SJSA1 (cell line): Measurements from ENCODE around the gene ARSG. TPM values are rescaled to one million over a fixed set of nuclear protein-coding genes. Genes with fewer than 3 reads are reported as not detected.

Source experiments
- DNase-seq, 2 experiments: peaks; one replicate each; pipeline ENCODE4 v3.0.0-alpha.2; 2015 to 2020; ENCODE audit warnings: low spot score in 2 of 2, low read depth in 1 of 2
- H3K27ac ChIP-seq: fragments of 250-450 bp; sonication (Bioruptor Pico); 2 replicates; pipeline ENCODE4 v1.5.1; 2020; ENCODE audit warnings: mild to moderate bottlenecking, moderate library complexity
- H3K27me3 ChIP-seq: fragments of 250-450 bp; sonication (Bioruptor Pico); replicated peaks from 2 replicates; pipeline ENCODE4 v1.5.1; 2020; ENCODE audit warnings: mild to moderate bottlenecking, moderate library complexity
- H3K36me3 ChIP-seq: fragments of 250-450 bp; sonication (Bioruptor Pico); 2 replicates; pipeline ENCODE4 v1.5.1; 2020; ENCODE audit warnings: mild to moderate bottlenecking
- H3K4me1 ChIP-seq: fragments of 250-450 bp; sonication (Bioruptor Pico); replicated peaks from 2 replicates; pipeline ENCODE4 v1.6.1; 2021; ENCODE audit warnings: mild to moderate bottlenecking
- H3K4me3 ChIP-seq: fragments of 250-450 bp; sonication (Bioruptor Pico); 2 replicates; pipeline ENCODE4 v1.5.1; 2020; ENCODE audit warnings: mild to moderate bottlenecking
- H3K9me3 ChIP-seq: fragments of 250-450 bp; sonication (Bioruptor Pico); replicated peaks from 2 replicates; pipeline ENCODE4 v1.5.1; 2020; ENCODE audit warnings: mild to moderate bottlenecking
- total RNA-seq: library from RNA; depleted of rRNA; stranded (reverse); fragments of >200 nt; shearing (Covaris generic); gene quantifications from 2 replicates; pipeline ENCODE4 v1.2.3, GENCODE V29; 2014; rRNA removed

The ARSG gene
- total RNA-seq, 1 experiment from 2014 or later: not detected

DNA sequence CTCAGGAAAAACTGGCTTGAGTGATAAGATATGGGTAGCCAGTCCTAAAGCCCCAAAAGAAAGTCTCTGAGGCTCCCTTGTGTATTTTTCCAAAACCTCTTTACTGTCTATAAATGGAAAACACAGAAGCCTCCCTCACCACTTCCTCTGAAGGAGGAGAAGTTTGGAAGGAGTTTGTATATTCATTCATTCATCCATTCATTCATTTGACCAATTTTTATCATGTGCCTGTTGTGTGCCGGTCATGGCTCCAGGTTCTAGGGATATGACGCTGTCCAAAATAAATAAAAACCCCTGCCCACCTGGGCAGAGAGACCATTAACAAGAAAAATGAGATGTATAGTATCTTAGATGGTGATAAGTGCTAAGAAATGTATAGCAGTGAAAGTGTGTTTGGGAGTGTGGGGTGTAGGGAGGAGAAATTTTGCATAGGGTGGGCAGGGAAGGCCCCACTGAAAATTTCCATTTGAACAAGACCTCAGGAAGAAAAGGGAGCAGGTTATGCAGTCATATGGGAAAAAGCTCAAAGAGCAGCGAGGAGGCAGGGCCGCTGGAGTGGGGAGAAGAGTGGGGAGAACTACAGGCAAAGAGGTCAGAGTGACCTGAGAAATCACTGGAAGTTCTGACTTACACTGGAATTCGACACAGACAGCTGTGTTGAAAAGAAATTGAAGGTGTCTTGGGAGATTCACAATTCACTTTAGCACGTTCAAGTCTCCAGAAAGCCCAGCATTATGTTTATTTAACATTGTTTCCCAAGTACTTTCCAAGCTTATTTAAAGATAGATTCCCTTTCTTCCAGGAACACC, 172.1 kb downstream of the ARSG start:
- H3K4me1 ChIP-seq: peaks cover under 1% of the 10 kb centered on the region
- H3K27ac ChIP-seq: no peak overlapping the region
- H3K4me3 ChIP-seq: no peak overlapping the region
- H3K27me3 ChIP-seq: peaks cover 16% of the 10 kb centered on the region
- no peaks in the 10 kb centered on the region for H3K9me3 ChIP-seq
- DNase-seq: no peak
- no peaks in the 10 kb centered on the region for H3K36me3 ChIP-seq

DNA sequence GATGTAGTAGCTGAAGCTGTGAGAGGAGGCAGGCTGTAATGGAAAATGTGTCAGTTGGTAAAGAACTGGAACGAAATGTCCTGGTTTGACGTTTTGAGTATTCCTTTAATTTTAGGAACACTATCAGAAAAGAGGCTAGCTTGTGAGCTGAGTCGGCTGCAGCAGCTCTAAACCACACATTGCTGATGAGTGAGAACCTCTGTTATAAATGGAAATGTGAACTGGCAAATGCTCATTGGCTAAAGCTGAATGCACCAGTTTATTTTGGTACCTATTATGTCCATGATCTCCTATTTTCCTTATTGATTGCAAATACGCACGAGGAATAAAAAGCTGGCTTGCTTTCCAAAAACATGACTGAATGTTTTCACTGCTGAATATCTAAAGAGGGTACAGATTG, 177.0 kb downstream of the ARSG start:
- no peak overlapping the region for H3K4me3 ChIP-seq
- no peak overlapping the region for H3K27ac ChIP-seq
- DNase-seq: no peak

DNA sequence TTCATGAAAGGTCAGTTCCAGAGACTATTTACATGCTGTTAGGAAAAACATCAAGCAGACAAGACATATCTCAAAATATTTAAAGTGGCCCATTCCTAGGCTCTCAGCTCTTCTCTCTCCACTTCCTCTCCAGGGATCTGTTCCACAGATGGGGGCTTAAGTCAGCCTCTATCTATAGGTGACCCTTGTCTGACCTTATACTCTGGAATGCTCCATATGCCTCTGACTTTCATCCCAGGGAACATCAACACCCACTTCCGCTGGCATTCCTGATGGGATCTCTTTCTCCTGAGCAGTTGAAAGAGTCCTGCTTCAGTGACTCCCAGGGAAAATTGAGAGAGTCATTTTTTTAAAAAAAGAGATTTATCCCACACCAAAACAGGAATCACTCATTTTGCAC, 177.5 kb downstream of the ARSG start:
- Histone ChIP-seq H3K27ac (no peak overlapping the region), H3K9me3 (no peaks in the 10 kb centered on the region), H3K4me3 (no peak overlapping the region), H3K27me3 (peaks cover 16% of the 10 kb centered on the region), H3K36me3 (no peaks in the 10 kb centered on the region), H3K4me1 (no peaks in the 10 kb centered on the region)
- DNase-seq: no peak

More for the DNA sequence above, 177.0 kb downstream of the ARSG start:
- H3K36me3 ChIP-seq: no peaks in the 10 kb centered on the region
- H3K27me3 ChIP-seq: peaks cover 15% of the 10 kb centered on the region
- no peaks in the 10 kb centered on the region for H3K4me1 ChIP-seq
- H3K9me3 ChIP-seq: no peaks in the 10 kb centered on the region

Other genes with a start within 250 kb of the ARSG start
- gene AMZ2, start 43.5 kb upstream of the ARSG start, total RNA-seq: 148 and 174 TPM in 2 replicates
- not detected in 2 replicates for gene SLC16A6, start 368 bp upstream of the ARSG start, total RNA-seq
- 35.1 and 53.5 TPM in 2 replicates for gene WIPI1, start 166.0 kb downstream of the ARSG start, total RNA-seq
- 433 and 529 TPM in 2 replicates for gene PRKAR1A, start 220.9 kb downstream of the ARSG start, total RNA-seq